Sigmoid colon (tissue), 7 donors: ENCODE data around the gene OPCML. TPM values are rescaled to one million over a fixed set of nuclear protein-coding genes. Genes with fewer than 3 reads are reported as not detected.

Source experiments
- DNase-seq: peaks from one replicate; pipeline ENCODE4 v3.0.0-alpha.2; 2019
- H3K27ac ChIP-seq, 4 donors: fragments of 200-600 bp; sonication (generic); one replicate each; pipeline ENCODE4 v1.5.1; 2016 to 2019; ENCODE audit warnings: mild to moderate bottlenecking in 1 of 4
- H3K27me3 ChIP-seq, 3 donors: fragments of 200-600 bp; sonication (generic); one replicate each; pipeline ENCODE4 v1.5.1; 2019; ENCODE audit warnings: mild to moderate bottlenecking in 1 of 3
- H3K36me3 ChIP-seq, 4 donors: fragments of 200-600 bp; sonication (generic); one replicate each; pipeline ENCODE4 v1.5.1; 2016 to 2019
- H3K4me1 ChIP-seq, 4 donors: fragments of 200-600 bp; sonication (generic); one replicate each; pipeline ENCODE4 v1.5.1; 2017 to 2019
- H3K4me3 ChIP-seq, 4 donors: fragments of 200-600 bp; sonication (generic); one replicate each; pipeline ENCODE4 v1.5.1; 2017 to 2019; ENCODE audit warnings: mild to moderate bottlenecking in 2 of 4, moderate library complexity in 1 of 4
- H3K9me3 ChIP-seq, 4 donors: fragments of 200-600 bp in 3 of 4; sonication (generic) in 3 of 4; one replicate each; pipeline versions ENCODE4 v1.5.1 to v1.6.1; 2013 to 2019
- EP300 ChIP-seq, 4 donors: sonication (generic); formaldehyde crosslinking; IDR thresholded peaks; one replicate each; pipeline ENCODE4 v1.6.1; 2017; ENCODE audit warnings: antibody characterized with exemption in 4 of 4
- POLR2A ChIP-seq, 2 donors: fragments of 450-650 bp; IDR thresholded peaks; one replicate each; pipeline ENCODE4 v1.6.1; 2016; ENCODE audit warnings: antibody characterized with exemption in 2 of 2, mild to moderate bottlenecking in 2 of 2, moderate library complexity in 2 of 2
- POLR2AphosphoS5 ChIP-seq, 4 donors: sonication (generic); formaldehyde crosslinking; IDR thresholded peaks; one replicate each; pipeline ENCODE4 v1.6.1; 2017; ENCODE audit warnings: antibody characterized with exemption in 4 of 4
- WGBS, 2 donors: extraction: QIAGEN DNeasy Blood & Tissue Kit; methylation state at CpG; one replicate each; pipeline ENCODE4 v1.1.7; 2013; 5-methylcytosine and 5-hydroxymethylcytosine counted together
- intact Hi-C: fragments of 100-400 bp; cut with DNase I; formaldehyde crosslinking; loops from one replicate; pipeline ENCODE4 v1.15.1; 2023
- polyA plus RNA-seq, 3 donors: library from polyadenylated mRNA; stranded (reverse); fragments of 200-250 nt; gene quantifications; one replicate each; pipeline ENCODE4 v1.2.3, GENCODE V29; 2013
- total RNA-seq, 4 donors: library from RNA; depleted of rRNA; stranded (reverse); fragments of >200 nt; gene quantifications; one replicate each; pipeline ENCODE4 v1.1.0, GENCODE V29; 2016
- TF ChIP-seq, protein P1 (sequence below), 4 experiments: fragments of 450-650 bp in 3 of 4; fragments of 200-600 bp in 1 of 4; IDR thresholded peaks; one replicate each; pipeline ENCODE4 v1.5.1; 2016 to 2019; ENCODE audit warnings: antibody characterized with exemption in 4 of 4, mild to moderate bottlenecking in 3 of 4, moderate library complexity in 2 of 4
- donor health status: healthy with polysubstance abuse.
- donor health status: Bipolar disorder and iron deficiency.
- donor health status: healthy.

OPCML gene
- total and polyA plus RNA-seq, 7 donors = under 0.01 to 0.14 (median 0.03) TPM; not detected in 4

DNA sequence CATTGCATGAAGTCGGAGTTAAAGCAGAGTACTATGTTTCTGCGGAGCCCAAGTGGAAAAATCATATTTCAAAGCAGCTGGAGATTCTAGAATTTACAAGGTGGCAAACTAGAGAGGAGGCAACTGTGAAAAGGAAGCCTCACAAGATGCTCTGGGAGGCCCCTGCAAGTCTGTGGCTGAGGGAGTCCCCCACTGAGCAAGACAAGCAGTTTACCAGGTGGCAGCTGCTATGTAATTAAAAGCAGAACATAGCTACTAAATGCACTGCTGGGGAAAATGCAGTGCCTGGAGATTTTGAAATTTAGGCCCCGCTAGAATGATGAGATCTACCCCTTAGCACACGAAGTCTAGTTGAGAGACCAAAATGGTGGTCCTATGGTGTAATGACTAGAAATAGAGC lies 728.0 kb downstream of the OPCML start:
- no peak overlapping the region for H3K4me3 ChIP-seq
- H3K9me3 ChIP-seq = peaks cover 0 to 3% (median 0%) of the 10 kb centered on the region in 4 donors
- no peaks in the 10 kb centered on the region for H3K27me3 ChIP-seq
- no peaks in the 10 kb centered on the region for H3K36me3 ChIP-seq
- no peak for TF ChIP-seq POLR2A (IDR thresholded peaks at IDR 0.05)
- no peak for TF ChIP-seq EP300 (IDR thresholded peaks at IDR 0.05)
- TF ChIP-seq POLR2AphosphoS5 (IDR thresholded peaks at IDR 0.05) = no peak
- TF ChIP-seq, protein P1, sequence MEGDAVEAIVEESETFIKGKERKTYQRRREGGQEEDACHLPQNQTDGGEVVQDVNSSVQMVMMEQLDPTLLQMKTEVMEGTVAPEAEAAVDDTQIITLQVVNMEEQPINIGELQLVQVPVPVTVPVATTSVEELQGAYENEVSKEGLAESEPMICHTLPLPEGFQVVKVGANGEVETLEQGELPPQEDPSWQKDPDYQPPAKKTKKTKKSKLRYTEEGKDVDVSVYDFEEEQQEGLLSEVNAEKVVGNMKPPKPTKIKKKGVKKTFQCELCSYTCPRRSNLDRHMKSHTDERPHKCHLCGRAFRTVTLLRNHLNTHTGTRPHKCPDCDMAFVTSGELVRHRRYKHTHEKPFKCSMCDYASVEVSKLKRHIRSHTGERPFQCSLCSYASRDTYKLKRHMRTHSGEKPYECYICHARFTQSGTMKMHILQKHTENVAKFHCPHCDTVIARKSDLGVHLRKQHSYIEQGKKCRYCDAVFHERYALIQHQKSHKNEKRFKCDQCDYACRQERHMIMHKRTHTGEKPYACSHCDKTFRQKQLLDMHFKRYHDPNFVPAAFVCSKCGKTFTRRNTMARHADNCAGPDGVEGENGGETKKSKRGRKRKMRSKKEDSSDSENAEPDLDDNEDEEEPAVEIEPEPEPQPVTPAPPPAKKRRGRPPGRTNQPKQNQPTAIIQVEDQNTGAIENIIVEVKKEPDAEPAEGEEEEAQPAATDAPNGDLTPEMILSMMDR (IDR thresholded peaks at IDR 0.05) = no peak
- WGBS, 2 donors = 91 to 92% methylated on average over 4 of the region's 4 CpGs
- DNase-seq = no peak
- no peak overlapping the region for H3K27ac ChIP-seq
- no peaks in the 10 kb centered on the region for H3K4me1 ChIP-seq
- intact Hi-C loops = no loop called here

DNA sequence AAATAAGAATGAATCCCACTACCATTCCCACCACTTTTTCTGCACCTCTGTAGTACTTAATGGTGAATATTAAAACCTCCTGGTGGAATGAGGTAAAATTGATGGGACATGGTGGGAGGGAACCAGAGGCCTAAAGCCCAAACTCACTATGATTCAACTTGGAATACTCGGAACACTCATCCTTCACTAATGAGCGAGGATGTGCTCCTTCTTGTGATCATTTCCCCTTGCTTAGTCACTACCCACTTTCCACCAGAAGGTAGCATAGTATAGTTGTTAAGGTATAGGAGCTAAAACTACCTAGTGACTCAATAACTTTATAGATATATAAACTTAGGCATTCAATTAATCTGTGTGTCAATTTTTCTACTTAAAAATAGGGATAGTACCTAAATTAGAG lies 728.9 kb downstream of the OPCML start:
- WGBS, 2 donors = 62 to 88% methylated on average over 2 of the region's 2 CpGs
- intact Hi-C loops = no loop called here
- Histone ChIP-seq H3K36me3 (no peaks in the 10 kb centered on the region), H3K9me3 (peaks cover 0 to 3% (median 2%) of the 10 kb centered on the region in 4 donors), H3K27me3 (no peaks in the 10 kb centered on the region), H3K4me3 (no peak overlapping the region), H3K4me1 (no peaks in the 10 kb centered on the region), H3K27ac (no peak overlapping the region)
- DNase-seq = no peak
- TF ChIP-seq EP300 (IDR thresholded peaks at IDR 0.05) = no peak
- no peak for TF ChIP-seq POLR2AphosphoS5 (IDR thresholded peaks at IDR 0.05)
- TF ChIP-seq POLR2A (IDR thresholded peaks at IDR 0.05) = no peak
- TF ChIP-seq, protein P1 (IDR thresholded peaks at IDR 0.05) = no peak

DNA sequence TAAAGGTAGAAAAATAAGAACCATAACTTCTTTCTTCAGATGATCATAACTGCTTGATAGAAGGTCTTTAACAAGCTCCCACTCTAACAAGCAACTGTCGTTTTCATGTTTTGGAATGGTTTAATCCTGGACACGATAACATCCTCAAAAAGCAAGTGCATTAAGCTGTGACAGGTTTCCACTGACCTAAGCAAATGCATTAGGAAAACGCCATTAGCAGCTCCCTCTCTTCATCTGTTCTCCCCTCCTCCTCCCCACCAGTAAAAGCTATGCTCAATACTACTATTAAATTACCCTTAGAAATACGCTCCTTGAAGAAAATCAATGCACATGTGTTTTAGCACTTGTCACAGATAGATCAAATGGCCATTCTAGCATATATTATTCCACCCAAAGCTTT lies 729.4 kb downstream of the OPCML start:
- H3K27ac ChIP-seq = no peak overlapping the region
- no peak overlapping the region for H3K4me3 ChIP-seq
- H3K9me3 ChIP-seq = peaks cover 0 to 4% (median 3%) of the 10 kb centered on the region in 4 donors
- no peak for DNase-seq
- 69 to 75% methylated on average over 4 of the region's 4 CpGs for WGBS, 2 donors
- H3K36me3 ChIP-seq = no peaks in the 10 kb centered on the region
- TF ChIP-seq, protein P1 (IDR thresholded peaks at IDR 0.05) = no peak
- no peak for TF ChIP-seq POLR2AphosphoS5 (IDR thresholded peaks at IDR 0.05)
- TF ChIP-seq EP300 (IDR thresholded peaks at IDR 0.05) = no peak
- TF ChIP-seq POLR2A (IDR thresholded peaks at IDR 0.05) = no peak
- intact Hi-C loops = no loop called here
- no peaks in the 10 kb centered on the region for H3K4me1 ChIP-seq
- H3K27me3 ChIP-seq = no peaks in the 10 kb centered on the region

DNA sequence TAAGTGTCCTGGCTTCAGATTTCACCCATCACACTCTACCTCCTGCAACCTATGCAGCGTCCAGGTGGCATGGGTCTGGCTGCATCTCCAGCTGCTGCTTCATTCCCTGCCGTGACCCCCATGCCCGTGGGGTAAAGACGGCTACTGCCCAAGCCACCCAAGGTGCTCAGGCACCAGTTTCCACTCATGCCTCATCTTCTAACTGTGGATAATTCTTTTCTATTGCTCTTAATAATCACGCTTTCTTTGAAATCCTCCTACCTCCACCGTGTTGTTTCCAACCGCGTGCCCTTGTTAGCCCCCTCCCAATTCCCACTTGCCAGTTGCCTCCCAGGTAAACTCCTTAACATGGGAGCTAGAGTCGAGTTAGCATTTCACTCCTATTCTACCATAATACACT lies 738.5 kb downstream of the OPCML start:
- no peak for DNase-seq
- no peak for TF ChIP-seq POLR2A (IDR thresholded peaks at IDR 0.05)
- TF ChIP-seq POLR2AphosphoS5 (IDR thresholded peaks at IDR 0.05) = no peak
- no peak for TF ChIP-seq EP300 (IDR thresholded peaks at IDR 0.05)
- TF ChIP-seq, protein P1 (IDR thresholded peaks at IDR 0.05) = no peak
- intact Hi-C loops = no loop called here
- Histone ChIP-seq H3K36me3 (no peaks in the 10 kb centered on the region), H3K27me3 (no peaks in the 10 kb centered on the region), H3K27ac (no peak overlapping the region), H3K4me1 (no peaks in the 10 kb centered on the region), H3K4me3 (no peak overlapping the region), H3K9me3 (peaks cover 0 to 4% (median under 1%) of the 10 kb centered on the region in 4 donors)
- WGBS, 2 donors = 82 to 84% methylated on average over 9 of the region's 9 CpGs
